SK-N-SH (cell line): ENCODE results near the gene LAPTM5. TPM values are rescaled to one million over a fixed set of nuclear protein-coding genes. Genes with fewer than 3 reads are reported as not detected.

Experiments used
- CTCF ChIA-PET: fragments of 300-600, 350-600 bp; formaldehyde crosslinking; extraction: SDS; loops from one replicate; lab custom pipeline; 2021; lab: Yijun Ruan, JAX
- POLR2A ChIA-PET: fragments of 350-600 bp; sonication (Branson Sonifier 250); formaldehyde crosslinking; extraction: SDS; loops from one replicate; lab custom pipeline; 2020; ENCODE audit warnings: antibody characterized with exemption, inconsistent platforms; lab: Yijun Ruan, JAX
- DNase-seq: peaks from one replicate; pipeline ENCODE4 v3.0.0; 2012
- H2AFZ ChIP-seq: fragments of 200-600 bp; sonication (generic); 2 replicates; pipeline ENCODE4 v1.8.1; 2016; ENCODE audit warnings: antibody characterized with exemption, mild to moderate bottlenecking, low read depth
- H3F3A ChIP-seq: fragments of 200-600 bp; sonication (generic); replicated peaks from 2 replicates; pipeline ENCODE3; 2016; ENCODE audit warnings: antibody characterized with exemption, mild to moderate bottlenecking; ENCODE audit not compliant: insufficient read depth
- H3K27ac ChIP-seq, 2 experiments: fragments of 200-500 bp in 1 of 2; fragments of 200-600 bp in 1 of 2; sonication (Bioruptor generic) in 1 of 2; sonication (generic), shearing (Covaris generic) in 1 of 2; 2 replicates each; pipeline versions ENCODE4 v1.5.1 to v1.6.1; 2014 to 2016; ENCODE audit warnings: low read depth in 2 of 2, inconsistent platforms in 1 of 2, low read length in 1 of 2, mild to moderate bottlenecking in 1 of 2, mixed read lengths in 1 of 2
- H3K27me3 ChIP-seq: fragments of 200-600 bp; sonication (generic), shearing (Covaris generic); 2 replicates; pipeline ENCODE4 v1.6.1; 2016; ENCODE audit warnings: mixed run types; ENCODE audit not compliant: insufficient read depth
- H3K36me3 ChIP-seq, 2 experiments: fragments of 200-500 bp in 1 of 2; fragments of 200-600 bp in 1 of 2; sonication (Bioruptor generic) in 1 of 2; sonication (generic) in 1 of 2; replicated peaks in 1 of 2; 2 replicates each; pipeline versions ENCODE3 to v1.5.1; 2014 to 2016; ENCODE audit warnings: low read length in 1 of 2, mild to moderate bottlenecking in 1 of 2; ENCODE audit not compliant: insufficient read depth in 2 of 2, control insufficient read depth in 1 of 2
- H3K4me1 ChIP-seq, 2 experiments: fragments of 200-500 bp in 1 of 2; fragments of 200-600 bp in 1 of 2; sonication (Bioruptor generic) in 1 of 2; sonication (generic), shearing (Covaris generic) in 1 of 2; 2 replicates each; pipeline versions ENCODE4 v1.5.1 to v1.6.1; 2014 to 2016; ENCODE audit warnings: low read depth in 1 of 2, low read length in 1 of 2, mixed run types in 1 of 2; ENCODE audit not compliant: insufficient read depth in 2 of 2, control insufficient read depth in 1 of 2
- H3K4me2 ChIP-seq: fragments of 200-600 bp; sonication (generic), shearing (Covaris generic); 2 replicates; pipeline ENCODE4 v1.6.1; 2017; ENCODE audit warnings: mixed run types
- H3K4me3 ChIP-seq, 2 experiments: fragments of 200-500 bp in 1 of 2; fragments of 200-600 bp in 1 of 2; sonication (Bioruptor generic) in 1 of 2; sonication (generic), shearing (Covaris generic) in 1 of 2; 2 replicates each; pipeline versions ENCODE4 v1.5.1 to v1.8.1; 2014 to 2016; ENCODE audit warnings: low read depth in 2 of 2, inconsistent platforms in 1 of 2, low read length in 1 of 2, mild to moderate bottlenecking in 1 of 2, mixed read lengths in 1 of 2, moderate library complexity in 1 of 2
- H3K79me2 ChIP-seq: fragments of 200-600 bp; sonication (generic); 2 replicates; pipeline ENCODE4 v1.8.1; 2017; ENCODE audit warnings: mild to moderate bottlenecking; ENCODE audit not compliant: insufficient read depth
- H3K9ac ChIP-seq: fragments of 200-600 bp; sonication (generic); 2 replicates; pipeline ENCODE4 v1.6.1; 2017; ENCODE audit warnings: mixed run types
- H3K9me2 ChIP-seq: fragments of 200-600 bp; sonication (generic); 2 replicates; pipeline ENCODE4 v1.6.1; 2017; ENCODE audit warnings: mixed run types
- H3K9me3 ChIP-seq: fragments of 200-600 bp; sonication (generic); 2 replicates; pipeline ENCODE4 v1.6.1; 2017; ENCODE audit warnings: mixed run types, mild to moderate bottlenecking, moderate library complexity
- H4K20me1 ChIP-seq: fragments of 200-600 bp; sonication (generic); 2 replicates; pipeline ENCODE4 v1.6.1; 2017; ENCODE audit warnings: mild to moderate bottlenecking, mixed run types; ENCODE audit not compliant: insufficient read depth
- FOXJ3 ChIP-seq: sonication (generic); formaldehyde crosslinking; IDR thresholded peaks from 2 replicates; pipeline ENCODE4 v1.5.1; 2020; ENCODE audit warnings: mild to moderate bottlenecking, missing genetic modification reagents
- FOXM1 ChIP-seq: IDR thresholded peaks from 2 replicates; pipeline ENCODE4 v1.4.0; 2012; ENCODE audit warnings: low read depth, mild to moderate bottlenecking
- JUND ChIP-seq: IDR thresholded peaks from 2 replicates; pipeline ENCODE4 v1.4.0; 2012
- MEF2A ChIP-seq: IDR thresholded peaks from 2 replicates; pipeline ENCODE4 v1.4.0; 2012; ENCODE audit warnings: low read depth, borderline replicate concordance
- MXI1 ChIP-seq: IDR thresholded peaks from 2 replicates; pipeline ENCODE4 v1.6.1; 2012; ENCODE audit warnings: mild to moderate bottlenecking, low read depth, low read length, improper control_type of control experiment
- NRF1 ChIP-seq: IDR thresholded peaks from 2 replicates; pipeline ENCODE4 v1.6.1; 2012; ENCODE audit warnings: low read depth, mild to moderate bottlenecking, low read length
- POLR2AphosphoS5 ChIP-seq: IDR thresholded peaks from 2 replicates; pipeline ENCODE4 v1.6.1; 2012; ENCODE audit warnings: low read depth, low read length
- SMC3 ChIP-seq: IDR thresholded peaks from 2 replicates; pipeline ENCODE4 v1.6.1; 2012; ENCODE audit warnings: low read depth, low read length, improper control_type of control experiment
- TAF1 ChIP-seq: IDR thresholded peaks from 2 replicates; pipeline ENCODE4 v1.6.1; 2012; ENCODE audit warnings: low read depth, mild to moderate bottlenecking, low read length, moderate library complexity, borderline replicate concordance
- TCF12 ChIP-seq: IDR thresholded peaks from 2 replicates; pipeline ENCODE4 v1.4.0; 2012
- YY1 ChIP-seq: IDR thresholded peaks from 2 replicates; pipeline ENCODE4 v1.4.0; 2012; ENCODE audit warnings: low read depth, mild to moderate bottlenecking
- WGBS: methylation state at CpG from one replicate; pipeline ENCODE4 v1.1.6; 2017; ENCODE audit warnings: low lambda C conversion rate; 5-methylcytosine and 5-hydroxymethylcytosine counted together
- polyA plus RNA-seq, 3 experiments: library from polyadenylated mRNA; depleted of rRNA; stranded (reverse); fragments of >200 nt; gene quantifications; 2 replicates each; pipeline ENCODE4 v1.2.3, GENCODE V29; 2012

LAPTM5 gene
- polyA plus RNA-seq, 1 of the 3 experiments (the other 2 are of a cell fraction), result 1.1 TPM

DNA sequence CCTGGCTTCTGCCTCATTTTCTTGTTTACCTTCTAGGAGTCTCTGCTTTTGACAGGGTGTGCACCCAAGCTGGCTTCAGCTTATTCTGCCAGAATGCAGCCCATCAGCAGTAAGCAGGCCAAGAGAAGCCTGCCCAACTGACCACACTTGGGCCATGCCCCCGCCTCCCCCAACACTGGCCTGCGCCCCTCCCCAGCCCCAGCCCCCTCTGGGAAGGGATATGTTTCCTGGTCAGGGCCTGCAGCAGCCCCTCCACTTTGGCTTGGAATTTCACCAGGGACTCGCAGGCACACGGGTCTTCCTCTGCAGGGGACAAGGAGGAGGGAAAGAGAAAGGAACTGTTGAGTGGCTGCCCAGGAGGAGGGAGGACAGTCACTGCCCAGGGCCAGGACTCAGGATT is 43.5 kb downstream of the LAPTM5 start:
- ChIA-PET POLR2A (no interaction called here), CTCF (interaction anchor here (1.4 to 1.5 kb wide), 2 partner anchors 361 to 1477 kb away, joined by 3 read pairs; partner anchors contain the start of gene PTPRU)
- no peak for TF ChIP-seq NRF1
- TF ChIP-seq, all 33 proteins: peak for 0

DNA sequence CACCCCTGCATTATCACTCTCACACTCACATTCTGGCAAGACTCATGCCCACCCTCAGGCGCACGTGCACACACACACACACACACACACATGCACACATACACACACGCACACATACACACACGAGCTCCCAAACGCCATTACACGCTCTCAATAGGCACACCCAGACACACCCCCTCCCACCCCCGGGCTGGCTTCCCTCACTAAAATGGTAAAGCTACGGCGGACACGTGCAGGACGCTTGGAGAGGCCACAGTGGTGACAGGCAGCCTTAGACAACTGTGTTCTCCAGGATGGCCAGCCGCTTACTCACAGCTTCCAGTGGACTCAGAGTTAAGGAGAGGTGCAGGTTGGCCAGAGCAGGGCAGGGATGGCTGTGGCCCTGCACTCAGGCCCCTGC is 44.3 kb downstream of the LAPTM5 start:
- peaks cover 6% of the 10 kb centered on the region for H3F3A ChIP-seq
- H3K9me3 ChIP-seq, result no peaks in the 10 kb centered on the region
- H3K79me2 ChIP-seq, result no peaks in the 10 kb centered on the region
- WGBS, result 70% methylated on average over 12 of the region's 12 CpGs
- TF ChIP-seq SMC3 (no peak), FOXJ3 (CRISPR knock-in tag) (no peak), FOXM1 (no peak), TAF1 (no peak), POLR2AphosphoS5 (no peak), TCF12 (no peak), JUND (no peak)
- peaks cover 0 to 10% of the 10 kb centered on the region in 2 experiments; a peak in 2 of 4 replicates for H3K4me1 ChIP-seq
- no peak overlapping the region for H3K4me3 ChIP-seq
- POLR2A ChIA-PET, result no interaction called here
- H3K9me2 ChIP-seq, result no peaks in the 10 kb centered on the region
- H3K27ac ChIP-seq, result no peak overlapping the region
- no peak overlapping the region for H3K9ac ChIP-seq
- no peak overlapping the region for H2AFZ ChIP-seq
- no peak overlapping the region for H3K4me2 ChIP-seq
- no peaks in the 10 kb centered on the region for H4K20me1 ChIP-seq
- H3K27me3 ChIP-seq, result no peaks in the 10 kb centered on the region; the same call in 1 of the 2 replicates
- DNase-seq, result no peak
- CTCF ChIA-PET, result interaction anchor here (1.3 to 1.4 kb wide), 2 partner anchors 66 to 1477 kb away, joined by 3 to 5 read pairs; partner anchors contain the start of gene PTPRU
- no peaks in the 10 kb centered on the region for H3K36me3 ChIP-seq

More for the DNA sequence above, 43.5 kb downstream of the LAPTM5 start:
- no peak overlapping the region for H3K4me2 ChIP-seq
- no peak overlapping the region for H3K9ac ChIP-seq
- peaks cover 0 to 14% of the 10 kb centered on the region in 2 experiments; a peak in 2 of 4 replicates for H3K4me1 ChIP-seq
- no peaks in the 10 kb centered on the region for H4K20me1 ChIP-seq
- H3K9me2 ChIP-seq, result no peaks in the 10 kb centered on the region
- no peaks in the 10 kb centered on the region for H3K36me3 ChIP-seq
- H3F3A ChIP-seq, result peaks cover 6% of the 10 kb centered on the region
- no peaks in the 10 kb centered on the region for H3K9me3 ChIP-seq
- no peak overlapping the region for H2AFZ ChIP-seq
- no peaks in the 10 kb centered on the region for H3K79me2 ChIP-seq
- no peak overlapping the region for H3K27ac ChIP-seq
- DNase-seq, result no peak
- 80% methylated on average over 3 of the region's 4 CpGs for WGBS
- H3K4me3 ChIP-seq, result no peak overlapping the region
- no peaks in the 10 kb centered on the region; the same call in 1 of the 2 replicates for H3K27me3 ChIP-seq

DNA sequence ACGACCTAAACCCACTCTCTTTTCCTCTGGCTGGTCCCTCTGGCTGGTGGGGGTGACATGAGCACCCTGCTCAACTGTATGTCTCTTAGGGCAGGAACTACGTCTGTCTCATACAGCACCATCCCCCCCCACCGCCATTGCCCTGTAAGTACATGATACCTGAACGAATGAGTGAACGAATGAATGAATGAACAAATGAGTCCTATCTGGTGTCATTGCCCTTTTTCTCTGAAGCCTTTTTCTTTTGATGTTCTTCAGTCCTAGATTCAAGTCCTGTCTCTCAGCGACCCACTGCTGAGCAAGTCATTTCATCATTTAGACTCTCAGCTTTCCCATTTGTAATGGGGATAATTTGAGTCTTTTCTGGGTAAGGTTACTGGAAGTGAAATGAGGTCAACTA is 45.0 kb downstream of the LAPTM5 start:
- no peak overlapping the region for H3K4me3 ChIP-seq
- ChIA-PET POLR2A (no interaction called here), CTCF (interaction anchor here (1.3 to 1.4 kb wide), 2 partner anchors 67 to 1476 kb away, joined by 3 to 5 read pairs; partner anchors contain the start of gene PTPRU)
- DNase-seq, result no peak
- H3K27ac ChIP-seq, result no peak overlapping the region
- no peak overlapping the region for H3K4me2 ChIP-seq
- TF ChIP-seq YY1, result no peak
- no peak for TF ChIP-seq MEF2A
- TF ChIP-seq MXI1, result no peak
- H3K79me2 ChIP-seq, result no peaks in the 10 kb centered on the region
- peaks cover 0 to 15% of the 10 kb centered on the region in 2 experiments; a peak in 2 of 4 replicates for H3K4me1 ChIP-seq
- no peaks in the 10 kb centered on the region for H3K36me3 ChIP-seq
- no peaks in the 10 kb centered on the region for H4K20me1 ChIP-seq
- H3K9me2 ChIP-seq, result no peaks in the 10 kb centered on the region
- H3K9ac ChIP-seq, result no peak overlapping the region
- WGBS, result 72% methylated on average over 5 of the region's 6 CpGs
- H2AFZ ChIP-seq, result no peak overlapping the region
- peaks cover 4% of the 10 kb centered on the region for H3F3A ChIP-seq
- no peaks in the 10 kb centered on the region for H3K9me3 ChIP-seq
- H3K27me3 ChIP-seq, result no peaks in the 10 kb centered on the region; the same call in 1 of the 2 replicates
